K562 (cell line): Measurements from ENCODE around the gene ALG8. TPM values are rescaled to one million over a fixed set of nuclear protein-coding genes. Genes with fewer than 3 reads are reported as not detected.

Experiments
- CCNT2 ChIP-seq: IDR thresholded peaks from 2 replicates; pipeline ENCODE4 v1.6.1; 2011; ENCODE audit warnings: borderline replicate concordance, low read depth, mild to moderate bottlenecking, moderate library complexity, mixed read lengths, low read length; ENCODE audit not compliant: insufficient read length; ENCODE audit errors: extremely low read depth
- CEBPG ChIP-seq, 3 experiments: fragments of 200-800 bp in 1 of 3; sonication (Bioruptor generic) in 1 of 3; sonication (generic) in 1 of 3; formaldehyde crosslinking in 1 of 3; IDR thresholded peaks in 2 of 3; conservative IDR thresholded peaks in 1 of 3; 2 replicates each; pipeline versions ENCODE4 v1.6.1 to v1.8.0; 2016 to 2022; ENCODE audit warnings: missing compliant biosample characterization in 2 of 3, missing genetic modification characterization in 2 of 3, mild to moderate bottlenecking in 1 of 3, missing genetic modification reagents in 1 of 3
- CUX1 ChIP-seq: fragments of 200-800 bp; sonication (Bioruptor generic); IDR thresholded peaks from 2 replicates; pipeline ENCODE4 v1.6.1; 2016; ENCODE audit warnings: missing genetic modification characterization, missing compliant biosample characterization
- DMBX1 ChIP-seq: fragments of 250-450 bp; sonication (Bioruptor Pico); IDR thresholded peaks from 2 replicates; pipeline ENCODE4 v1.8.0; 2022; ENCODE audit warnings: inconsistent platforms, mild to moderate bottlenecking, moderate library complexity, borderline replicate concordance
- E2F6 ChIP-seq, 2 experiments: IDR thresholded peaks; 2 replicates each; pipeline ENCODE4 v1.6.1; 2011; ENCODE audit warnings: borderline replicate concordance in 1 of 2, control low read depth in 1 of 2, low read depth in 1 of 2, low read length in 1 of 2, mild to moderate bottlenecking in 1 of 2, mixed read lengths in 1 of 2, moderate library complexity in 1 of 2; ENCODE audit not compliant: insufficient read depth in 1 of 2, insufficient read length in 1 of 2, poor library complexity in 1 of 2, severe bottlenecking in 1 of 2; ENCODE audit errors: extremely low read depth in 1 of 2
- ETS1 ChIP-seq: conservative IDR thresholded peaks from 2 replicates; pipeline ENCODE4 v1.6.1; 2011; ENCODE audit warnings: low read depth, mild to moderate bottlenecking, low read length; ENCODE audit not compliant: control insufficient read depth
- PHF20 ChIP-seq: fragments of 450-650 bp; IDR thresholded peaks from 2 replicates; pipeline ENCODE4 v1.6.1; 2018; ENCODE audit not compliant: partially characterized antibody
- PREB ChIP-seq: sonication (generic); formaldehyde crosslinking; IDR thresholded peaks from 2 replicates; pipeline ENCODE4 v1.8.1; 2023; ENCODE audit warnings: mild to moderate bottlenecking, missing genetic modification reagents
- RBM39 ChIP-seq: fragments of 200-400 bp; formaldehyde crosslinking; optimal IDR thresholded peaks from 2 replicates; pipeline ENCODE3; 2018; ENCODE audit warnings: low read depth, low read length
- RFX5 ChIP-seq: IDR thresholded peaks from 2 replicates; pipeline ENCODE4 v1.6.1; 2011; ENCODE audit warnings: low read depth, mild to moderate bottlenecking, improper control_type of control experiment, low read length
- SMAD1 ChIP-seq: fragments of 150-350 bp; IDR thresholded peaks from 2 replicates; pipeline ENCODE4 v1.6.1; 2014; ENCODE audit warnings: low read length, low read depth; ENCODE audit not compliant: partially characterized antibody
- ZNF175 ChIP-seq: fragments of 200-800 bp; sonication (Bioruptor generic); IDR thresholded peaks from 2 replicates; pipeline ENCODE4 v1.6.1; 2016; ENCODE audit warnings: low read depth, mild to moderate bottlenecking, missing genetic modification characterization, missing compliant biosample characterization
- ZNF347 ChIP-seq: fragments of 450-650 bp; formaldehyde crosslinking; IDR thresholded peaks from 2 replicates; pipeline ENCODE4 v1.4.0; 2020; ENCODE audit warnings: low read depth, mild to moderate bottlenecking, moderate library complexity
- ZNF699 ChIP-seq: fragments of 250-450 bp; sonication (Bioruptor Pico); IDR thresholded peaks from 2 replicates; pipeline ENCODE4 v1.8.0; 2021; ENCODE audit warnings: mild to moderate bottlenecking, moderate library complexity; ENCODE audit not compliant: insufficient replicate concordance
- ZNF77 ChIP-seq: fragments of 250-450 bp; sonication (Bioruptor Pico); IDR thresholded peaks from 2 replicates; pipeline ENCODE4 v1.5.0; 2020
- polyA plus RNA-seq, 8 experiments: library from polyadenylated mRNA; depleted of rRNA in 4 of 8; stranded (reverse) in 5 of 8; unstranded in 3 of 8; fragments of >200 nt; fragmentation: Nextera tagmentation in 2 of 8; fragmentation: Illumina TruSeq in 1 of 8; extraction: Ambion mirVana in 2 of 8; extraction: Trizol in 1 of 8; gene quantifications; 2 replicates each; pipeline versions ENCODE4 v1.2.1 to v1.2.3, GENCODE V29; 2011 to 2014; ENCODE audit warnings: inconsistent platforms in 1 of 8, missing spikeins in 1 of 8
- total RNA-seq, 7 experiments: library from RNA; depleted of rRNA in 6 of 7; stranded (reverse); fragments of >200 nt in 6 of 7; fragmentation: Illumina TruSeq in 2 of 7; extraction: Trizol in 2 of 7; gene quantifications; 2 replicates each; pipeline versions ENCODE4 v1.2.1 to v1.2.3, GENCODE V29; 2011 to 2021; ENCODE audit warnings: low replicate concordance in 1 of 7

ALG8 gene
- total and polyA plus RNA-seq, 9 of the 15 experiments (the other 6 are each of a cell fraction or from before 2014, with no cell fraction given) = 59.3 to 189 (median 106) TPM

- TF ChIP-seq RBM39 (peak; percentile 62), E2F6 (IDR thresholded peaks at IDR 0.05; ENCODE audit: borderline replicate concordance in 1 of 2, extremely low read depth in 1 of 2, insufficient read depth in 1 of 2, insufficient read length in 1 of 2, low read depth in 1 of 2, low read length in 1 of 2, poor library complexity in 1 of 2, severe bottlenecking in 1 of 2) (peak; percentile 98 to 99), SMAD1 (no peak), PREB (0 out of 2 replicates have a peak, but pooled peaks have one; percentile 52), PHF20 (peak; percentile 91), RFX5 (no peak), ZNF77 (CRISPR knock-in tag) (no peak), ZNF347 (CRISPR knock-in tag) (no peak), CCNT2 (peak; percentile 41), ZNF175 (CRISPR knock-in tag) (0 out of 2 replicates have a peak, but pooled peaks have one; percentile 15), CEBPG (CRISPR knock-in tag; IDR thresholded peaks at IDR 0.05) (peak; percentile 58; the same call in 1 of the 2 replicates), CEBPG (tag; conservative IDR thresholded peaks at IDR 0.05 in 1 of 2, IDR thresholded peaks at IDR 0.05 in 1 of 2) (peak; percentile 90 to 97), ZNF699 (CRISPR knock-in tag) (no peak), DMBX1 (CRISPR knock-in tag) (no peak), CUX1 (no peak), ETS1 (peak; percentile 88; the same call in 1 of the 2 replicates)
Observed at GRCh38 chr11:78139422-78140391, at the start of gene ALG8 (continued).
